Ishikawa (cell line): ENCODE measurements around the gene FMNL1.

Experiments
- CEBPB ChIP-seq: IDR thresholded peaks from 2 replicates; pipeline ENCODE4 v1.6.1; 2012
- CREB1 ChIP-seq: IDR thresholded peaks from 2 replicates; pipeline ENCODE4 v1.6.1; 2012; ENCODE audit warnings: low read depth
- EGR1 ChIP-seq: IDR thresholded peaks from 2 replicates; pipeline ENCODE4 v1.6.1; 2012
- EP300 ChIP-seq: IDR thresholded peaks from 2 replicates; pipeline ENCODE4 v1.6.1; 2012; ENCODE audit warnings: borderline replicate concordance
- FOXM1 ChIP-seq: IDR thresholded peaks from 2 replicates; pipeline ENCODE4 v1.6.1; 2012; ENCODE audit warnings: low read depth, borderline replicate concordance
- NFIC ChIP-seq: IDR thresholded peaks from 2 replicates; pipeline ENCODE4 v1.6.1; 2012
- RAD21 ChIP-seq: IDR thresholded peaks from 2 replicates; pipeline ENCODE4 v1.6.1; 2012; ENCODE audit warnings: low read depth
- TAF1 ChIP-seq: IDR thresholded peaks from 2 replicates; pipeline ENCODE4 v1.6.1; 2012; ENCODE audit warnings: low read depth, mild to moderate bottlenecking
- TCF12 ChIP-seq: IDR thresholded peaks from 2 replicates; pipeline ENCODE4 v1.6.1; 2012; ENCODE audit warnings: low read depth
- TEAD4 ChIP-seq: IDR thresholded peaks from 2 replicates; pipeline ENCODE4 v1.6.1; 2012
- YY1 ChIP-seq: IDR thresholded peaks from 2 replicates; pipeline ENCODE4 v1.6.1; 2012; ENCODE audit warnings: low read depth
- ZBTB7A ChIP-seq: IDR thresholded peaks from 2 replicates; pipeline ENCODE4 v1.6.1; 2012; ENCODE audit warnings: low read depth
- TF ChIP-seq, protein P1 (sequence below): IDR thresholded peaks from 2 replicates; pipeline ENCODE4 v1.6.1; 2012; ENCODE audit warnings: low read depth, mild to moderate bottlenecking
- TF ChIP-seq, protein P2 (sequence below): IDR thresholded peaks from 2 replicates; pipeline ENCODE4 v1.6.1; 2012
- TF ChIP-seq, protein P3 (sequence below): IDR thresholded peaks from 2 replicates; pipeline ENCODE4 v1.6.1; 2012

FMNL1 gene

DNA sequence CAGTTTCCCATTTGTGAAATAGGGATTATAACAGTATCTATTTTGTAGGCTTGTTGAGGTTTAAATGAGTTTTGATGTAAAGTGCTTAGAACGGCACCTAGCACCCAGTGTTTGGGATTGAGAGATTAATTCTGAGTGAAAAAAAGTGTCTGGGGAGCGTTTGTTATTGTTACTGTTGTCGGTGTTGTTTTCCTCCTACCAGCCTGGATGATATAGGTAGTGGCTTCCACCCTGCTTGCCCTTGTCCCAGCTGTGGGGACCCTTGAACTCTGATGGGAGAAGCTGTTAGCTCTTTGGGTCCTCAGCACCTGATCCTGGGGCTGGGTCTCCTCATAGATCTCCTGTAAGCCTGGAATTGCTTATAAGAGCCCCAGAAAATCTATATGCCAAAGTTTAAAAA is 4.9 kb downstream of the FMNL1 start:
- TF ChIP-seq FOXM1 (no peak), TCF12 (no peak)
- TF ChIP-seq, protein P1, sequence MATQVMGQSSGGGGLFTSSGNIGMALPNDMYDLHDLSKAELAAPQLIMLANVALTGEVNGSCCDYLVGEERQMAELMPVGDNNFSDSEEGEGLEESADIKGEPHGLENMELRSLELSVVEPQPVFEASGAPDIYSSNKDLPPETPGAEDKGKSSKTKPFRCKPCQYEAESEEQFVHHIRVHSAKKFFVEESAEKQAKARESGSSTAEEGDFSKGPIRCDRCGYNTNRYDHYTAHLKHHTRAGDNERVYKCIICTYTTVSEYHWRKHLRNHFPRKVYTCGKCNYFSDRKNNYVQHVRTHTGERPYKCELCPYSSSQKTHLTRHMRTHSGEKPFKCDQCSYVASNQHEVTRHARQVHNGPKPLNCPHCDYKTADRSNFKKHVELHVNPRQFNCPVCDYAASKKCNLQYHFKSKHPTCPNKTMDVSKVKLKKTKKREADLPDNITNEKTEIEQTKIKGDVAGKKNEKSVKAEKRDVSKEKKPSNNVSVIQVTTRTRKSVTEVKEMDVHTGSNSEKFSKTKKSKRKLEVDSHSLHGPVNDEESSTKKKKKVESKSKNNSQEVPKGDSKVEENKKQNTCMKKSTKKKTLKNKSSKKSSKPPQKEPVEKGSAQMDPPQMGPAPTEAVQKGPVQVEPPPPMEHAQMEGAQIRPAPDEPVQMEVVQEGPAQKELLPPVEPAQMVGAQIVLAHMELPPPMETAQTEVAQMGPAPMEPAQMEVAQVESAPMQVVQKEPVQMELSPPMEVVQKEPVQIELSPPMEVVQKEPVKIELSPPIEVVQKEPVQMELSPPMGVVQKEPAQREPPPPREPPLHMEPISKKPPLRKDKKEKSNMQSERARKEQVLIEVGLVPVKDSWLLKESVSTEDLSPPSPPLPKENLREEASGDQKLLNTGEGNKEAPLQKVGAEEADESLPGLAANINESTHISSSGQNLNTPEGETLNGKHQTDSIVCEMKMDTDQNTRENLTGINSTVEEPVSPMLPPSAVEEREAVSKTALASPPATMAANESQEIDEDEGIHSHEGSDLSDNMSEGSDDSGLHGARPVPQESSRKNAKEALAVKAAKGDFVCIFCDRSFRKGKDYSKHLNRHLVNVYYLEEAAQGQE = no peak

DNA sequence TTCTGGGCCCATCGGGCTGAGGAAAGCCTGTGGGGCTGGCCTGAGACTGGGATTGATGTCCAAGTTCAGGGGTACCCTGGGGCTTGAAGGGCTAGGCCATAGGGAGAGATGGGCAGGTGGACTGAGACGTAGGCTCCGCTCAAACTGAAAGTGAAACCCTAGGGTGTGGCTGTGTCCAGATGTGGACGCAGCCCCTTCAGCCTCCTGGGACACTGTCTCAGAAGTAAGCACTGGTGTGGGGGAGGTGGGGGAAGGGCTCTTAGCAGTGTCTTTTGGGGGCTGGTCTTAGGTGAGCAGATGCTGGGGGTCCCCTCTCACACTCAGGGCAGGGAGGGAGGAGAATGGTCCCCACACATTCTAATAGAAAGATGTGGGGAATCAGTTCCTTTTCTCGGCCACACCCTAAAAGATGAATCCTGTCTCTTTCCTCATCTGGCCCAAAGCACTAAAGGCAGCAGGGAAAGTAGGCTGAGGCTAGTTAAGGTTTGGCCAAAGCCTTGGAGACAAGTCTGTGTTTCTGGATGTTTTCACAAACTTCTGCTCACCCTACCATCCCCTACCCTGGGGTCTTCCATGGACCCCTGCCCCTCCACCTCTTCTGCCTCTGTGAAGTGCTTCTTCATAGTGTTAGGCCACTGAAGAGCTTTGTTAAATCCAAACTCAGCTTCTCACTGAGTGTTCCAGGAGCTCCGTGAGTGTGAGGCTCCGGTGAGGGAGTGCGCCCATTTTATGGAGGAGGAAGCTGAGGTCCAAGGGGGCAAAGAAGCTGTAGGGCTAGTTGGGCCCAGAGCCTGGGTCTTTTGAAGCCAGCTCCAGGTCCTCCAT is 5.6 kb downstream of the FMNL1 start:
- TF ChIP-seq, protein P1 = no peak
- TF ChIP-seq TEAD4 (no peak), RAD21 (no peak), TCF12 (no peak), NFIC (no peak), YY1 (no peak), EGR1 (no peak), CEBPB (no peak), FOXM1 (no peak), CREB1 (no peak), EP300 (no peak), TAF1 (no peak), ZBTB7A (no peak)
- TF ChIP-seq, protein P2, sequence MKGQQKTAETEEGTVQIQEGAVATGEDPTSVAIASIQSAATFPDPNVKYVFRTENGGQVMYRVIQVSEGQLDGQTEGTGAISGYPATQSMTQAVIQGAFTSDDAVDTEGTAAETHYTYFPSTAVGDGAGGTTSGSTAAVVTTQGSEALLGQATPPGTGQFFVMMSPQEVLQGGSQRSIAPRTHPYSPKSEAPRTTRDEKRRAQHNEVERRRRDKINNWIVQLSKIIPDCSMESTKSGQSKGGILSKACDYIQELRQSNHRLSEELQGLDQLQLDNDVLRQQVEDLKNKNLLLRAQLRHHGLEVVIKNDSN = no peak
- TF ChIP-seq, protein P3, sequence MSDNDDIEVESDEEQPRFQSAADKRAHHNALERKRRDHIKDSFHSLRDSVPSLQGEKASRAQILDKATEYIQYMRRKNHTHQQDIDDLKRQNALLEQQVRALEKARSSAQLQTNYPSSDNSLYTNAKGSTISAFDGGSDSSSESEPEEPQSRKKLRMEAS = no peak

DNA sequence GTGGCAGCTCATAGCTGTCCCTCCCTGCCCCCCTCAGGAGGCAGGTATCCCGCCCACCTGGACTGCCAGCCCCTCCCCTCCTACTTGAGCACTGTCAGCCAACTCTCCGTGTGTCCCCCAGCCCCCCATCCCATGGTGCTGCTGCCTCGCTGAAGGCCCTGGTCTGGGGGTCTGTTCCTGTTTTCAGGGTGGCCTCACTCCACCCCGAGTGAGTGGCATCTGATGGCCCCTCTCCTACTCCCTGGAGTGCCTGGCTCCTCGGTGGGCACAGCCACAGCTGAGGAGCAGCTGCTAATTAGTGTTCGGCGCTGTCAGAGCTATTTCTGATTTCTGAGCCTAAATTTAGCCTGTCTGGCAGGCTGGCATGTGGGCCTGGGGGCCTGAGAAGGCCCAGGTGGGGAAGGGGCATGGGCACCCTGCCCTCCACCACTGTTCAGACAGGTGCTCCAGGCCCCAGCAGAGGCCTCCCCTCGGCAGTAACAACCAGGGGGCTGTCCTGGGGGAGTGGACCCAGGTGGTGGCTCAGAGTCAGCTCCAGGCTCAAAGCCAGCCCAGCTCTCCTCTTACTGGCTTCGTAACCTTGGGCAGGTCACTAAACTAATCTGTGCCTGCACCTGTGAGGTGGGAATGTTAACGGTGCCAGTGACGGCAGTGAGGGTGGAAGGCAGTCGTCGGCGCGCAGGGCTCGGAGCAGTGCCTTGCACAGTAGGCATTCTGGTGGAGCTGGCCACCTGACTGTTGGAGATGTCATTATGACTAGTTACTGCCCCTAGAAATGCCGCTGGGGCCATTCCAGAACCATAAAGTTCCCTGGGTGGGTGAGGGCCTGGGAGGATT is 6.5 kb downstream of the FMNL1 start:
- TF ChIP-seq EGR1 (no peak), CREB1 (no peak), YY1 (no peak), NFIC (no peak), CEBPB (no peak), TAF1 (no peak), RAD21 (no peak), TEAD4 (no peak), TCF12 (no peak), ZBTB7A (no peak), EP300 (no peak), FOXM1 (no peak)
- TF ChIP-seq, protein P2 = no peak
- TF ChIP-seq, protein P1 = no peak
- TF ChIP-seq, protein P3 = no peak
